ENCODE measurements around the gene SFXN3.
"Not testable (repeated sequence)": the region's sequence is repeated elsewhere in the genome, so short reads cannot be mapped to it uniquely, and the experiment has no call there.

The SFXN3 gene

GRCh38 chr10:101029520-101030295 is 1.3 kb upstream of the SFXN3 start:
- DNase-seq (ENCODE audit: low spot score) = no peak
- TF ChIP-seq CTCF (IDR thresholded peaks at IDR 0.05; ENCODE audit: extremely low read depth, missing control alignments) = no peak

- TF ChIP-seq CTCF (IDR thresholded peaks at IDR 0.05; ENCODE audit: extremely low read depth, missing control alignments) = no peak
- no peak for DNase-seq (ENCODE audit: low spot score)
Observed at GRCh38 chr10:101030496-101031127, 422 bp upstream of the SFXN3 start.

- no peak for DNase-seq (ENCODE audit: low spot score)
- TF ChIP-seq CTCF (IDR thresholded peaks at IDR 0.05; ENCODE audit: extremely low read depth, missing control alignments) = no peak
Observed at GRCh38 chr10:101031796-101032636, 982 bp downstream of the SFXN3 start.

- no peak for TF ChIP-seq CTCF (IDR thresholded peaks at IDR 0.05; ENCODE audit: extremely low read depth, missing control alignments)
- no peak for DNase-seq (ENCODE audit: low spot score)
Observed at GRCh38 chr10:101032637-101033224, 1.7 kb downstream of the SFXN3 start.

GRCh38 chr10:101033276-101033675 is 2.2 kb downstream of the SFXN3 start:
- TF ChIP-seq CTCF (IDR thresholded peaks at IDR 0.05; ENCODE audit: extremely low read depth, missing control alignments) = no peak

GRCh38 chr10:101034404-101034803 is 3.4 kb downstream of the SFXN3 start:
- DNase-seq (ENCODE audit: low spot score) = not testable (repeated sequence)

More at GRCh38 chr10:101033276-101033675, 2.2 kb downstream of the SFXN3 start:
- no peak for DNase-seq (ENCODE audit: low spot score)

- no peak for DNase-seq (ENCODE audit: low spot score)
- TF ChIP-seq CTCF (IDR thresholded peaks at IDR 0.05; ENCODE audit: extremely low read depth, missing control alignments) = no peak
Observed at GRCh38 chr10:101035314-101035713, 4.3 kb downstream of the SFXN3 start.
